PC-9 (cell line): Measurements from ENCODE around the gene GIMAP1. TPM values are rescaled to one million over a fixed set of nuclear protein-coding genes. Genes with fewer than 3 reads are reported as not detected.

Experiments
- BruUV-seq: library from RNA; stranded (reverse); fragments of 400-500 nt; replicated peaks from 2 replicates; lab custom pipeline; 2021; lab: Mats Ljungman, UMichigan
- CTCF ChIA-PET: fragments of 300-600 bp; sonication (Branson Sonifier 250); formaldehyde crosslinking; loops from one replicate; lab custom pipeline; 2022; ENCODE audit warnings: antibody characterized with exemption; lab: Charles Lee
- POLR2A ChIA-PET: fragments of 300-600 bp; sonication (Branson Sonifier 250); formaldehyde crosslinking; loops from one replicate; lab custom pipeline; 2022; ENCODE audit warnings: antibody characterized with exemption; ENCODE audit not compliant: unreplicated experiment; lab: Charles Lee
- DNase-seq, 2 experiments: peaks; one replicate each; pipeline versions ENCODE4 v3.0.0 to v3.0.0-alpha.2; 2015 to 2022; ENCODE audit warnings: mixed read lengths in 1 of 2
- H2AFZ ChIP-seq: fragments of 200-600 bp; sonication (generic); 2 replicates; pipeline ENCODE4 v1.8.1; 2017; ENCODE audit warnings: antibody characterized with exemption
- H3F3A ChIP-seq: fragments of 200-600 bp; sonication (generic); 2 replicates; pipeline ENCODE4 v1.8.1; 2017; ENCODE audit warnings: antibody characterized with exemption, mild to moderate bottlenecking, low read depth; ENCODE audit not compliant: insufficient read depth
- H3K27ac ChIP-seq: fragments of 200-600 bp; sonication (generic); 2 replicates; pipeline ENCODE4 v1.6.1; 2016; ENCODE audit warnings: mixed run types
- H3K27me3 ChIP-seq: fragments of 200-600 bp; sonication (generic); 2 replicates; pipeline ENCODE4 v1.6.1; 2016; ENCODE audit warnings: low read depth, mixed run types; ENCODE audit not compliant: insufficient read depth
- H3K36me3 ChIP-seq: fragments of 200-600 bp; sonication (generic); 2 replicates; pipeline ENCODE4 v1.6.1; 2016; ENCODE audit warnings: low read depth, mixed run types
- H3K4me1 ChIP-seq: fragments of 200-600 bp; sonication (generic); replicated peaks from 2 replicates; pipeline ENCODE4 v1.6.1; 2016; ENCODE audit warnings: mixed run types; ENCODE audit not compliant: insufficient read depth
- H3K4me2 ChIP-seq: fragments of 200-600 bp; sonication (generic); 2 replicates; pipeline ENCODE4 v1.6.1; 2017; ENCODE audit warnings: mixed run types
- H3K4me3 ChIP-seq: fragments of 200-600 bp; sonication (generic); 2 replicates; pipeline ENCODE4 v1.6.1; 2016; ENCODE audit warnings: mixed run types
- H3K79me2 ChIP-seq: fragments of 200-600 bp; sonication (generic); 2 replicates; pipeline ENCODE4 v1.6.1; 2017; ENCODE audit warnings: low read depth, mixed run types
- H3K9me2 ChIP-seq: fragments of 200-600 bp; sonication (generic); 2 replicates; pipeline ENCODE4 v1.8.1; 2017; ENCODE audit warnings: mild to moderate bottlenecking; ENCODE audit not compliant: insufficient read depth
- H3K9me3 ChIP-seq: fragments of 200-600 bp; sonication (generic); 2 replicates; pipeline ENCODE4 v1.8.1; 2016; ENCODE audit warnings: low read depth; ENCODE audit not compliant: insufficient read depth
- H4K20me1 ChIP-seq: fragments of 200-600 bp; sonication (generic); 2 replicates; pipeline ENCODE4 v1.8.1; 2017; ENCODE audit not compliant: insufficient read depth
- CTCF ChIP-seq: fragments of 200-600 bp; sonication (generic); conservative IDR thresholded peaks from 2 replicates; pipeline ENCODE4 v1.6.1; 2017; ENCODE audit warnings: mixed run types, antibody characterized with exemption, mild to moderate bottlenecking, moderate library complexity
- EZH2 ChIP-seq: fragments of 200-600 bp; sonication (generic); IDR thresholded peaks from 2 replicates; pipeline ENCODE4 v1.8.0; 2017; ENCODE audit warnings: antibody characterized with exemption, low read depth
- intact Hi-C: fragments of 100-400 bp; cut with micrococcal nuclease; formaldehyde crosslinking; loops from one replicate; pipeline ENCODE4 v1.10.0; 2022; ENCODE audit not compliant: unreplicated experiment
- total RNA-seq: library from RNA; stranded (reverse); gene quantifications from 2 replicates; pipeline ENCODE4 v1.2.3, GENCODE V29; 2021

GIMAP1 gene
- total RNA-seq, 1 experiment from 2014 or later, result not detected

DNA sequence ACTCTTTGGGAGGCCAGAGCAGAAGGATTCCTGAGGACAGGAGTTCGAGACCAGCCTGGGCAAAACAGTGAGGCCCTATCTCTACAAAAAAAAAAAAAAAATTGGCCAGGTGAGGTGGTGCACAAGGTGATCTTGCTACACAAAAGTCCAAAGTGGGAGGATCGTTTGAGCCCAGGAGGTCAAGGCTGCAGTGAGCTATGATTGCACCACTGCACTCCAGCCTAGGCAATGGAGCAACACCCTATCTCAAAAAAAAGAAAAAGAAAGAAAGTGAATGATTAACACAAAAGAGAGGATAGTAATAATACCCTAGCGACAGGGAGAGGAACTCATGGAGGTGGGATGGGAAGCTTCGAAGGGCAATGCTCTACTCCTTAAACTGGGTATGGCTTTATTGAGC is 53.4 kb downstream of the GIMAP1 start:
- no peaks in the 10 kb centered on the region for H3K9me3 ChIP-seq
- H3K27me3 ChIP-seq, result peaks cover 47% of the 10 kb centered on the region
- no peaks in the 10 kb centered on the region for H3K4me1 ChIP-seq
- H3K36me3 ChIP-seq, result no peaks in the 10 kb centered on the region
- H3K27ac ChIP-seq, result no peak overlapping the region
- TF ChIP-seq EZH2 (no peak), CTCF (no peak)
- H2AFZ ChIP-seq, result no peak overlapping the region
- no TSS peak for BruUV-seq
- no peak for DNase-seq
- no peak overlapping the region for H3K4me2 ChIP-seq
- H3F3A ChIP-seq, result no peaks in the 10 kb centered on the region
- no peaks in the 10 kb centered on the region for H4K20me1 ChIP-seq
- no peak overlapping the region for H3K4me3 ChIP-seq
- POLR2A ChIA-PET, result no interaction called here
- intact Hi-C loops, result loop anchor here (10.0 kb wide), 1 partner anchor 485 kb away; no protein-coding TSS in a partner anchor
- no peaks in the 10 kb centered on the region for H3K9me2 ChIP-seq
- CTCF ChIA-PET, result no interaction called here
- no peaks in the 10 kb centered on the region for H3K79me2 ChIP-seq

Other genes with a start within 250 kb of the GIMAP1 start
- not detected in 2 replicates for gene GIMAP7, start 201.7 kb upstream of the GIMAP1 start, total RNA-seq
- not detected in 2 replicates for gene GIMAP4, start 149.2 kb upstream of the GIMAP1 start, total RNA-seq
- not detected in 2 replicates for gene GIMAP6, start 84.2 kb upstream of the GIMAP1 start, total RNA-seq
- gene GIMAP2, start 30.9 kb upstream of the GIMAP1 start, total RNA-seq, result 0.55 and 0.81 TPM in 2 replicates
- gene GIMAP5, start 20.8 kb downstream of the GIMAP1 start, total RNA-seq, result not detected in 2 replicates
- gene TMEM176B, start 83.8 kb downstream of the GIMAP1 start, total RNA-seq, result 1.9 and 2.3 TPM in 2 replicates
- gene TMEM176A, start 84.2 kb downstream of the GIMAP1 start, total RNA-seq, result not detected in 2 replicates
- gene AOC1, start 135.9 kb downstream of the GIMAP1 start, total RNA-seq, result 11.4 and 13.1 TPM in 2 replicates